BJ (cell line): Measurements from ENCODE around the gene PRSS27. TPM values are rescaled to one million over a fixed set of nuclear protein-coding genes. Genes with fewer than 3 reads are reported as not detected.

Experiments
- CTCF ChIA-PET: fragments of 350-600 bp; formaldehyde crosslinking; extraction: SDS; loops from one replicate; lab custom pipeline; 2021; ENCODE audit warnings: antibody characterized with exemption, inconsistent platforms; lab: Yijun Ruan, JAX
- POLR2A ChIA-PET: fragments of 300-600 bp; sonication (Branson Sonifier 250); formaldehyde crosslinking; extraction: SDS; loops from one replicate; lab custom pipeline; 2021; ENCODE audit warnings: antibody characterized with exemption; lab: Charles Lee
- DNase-seq: peaks from one replicate; pipeline ENCODE4 v3.0.0-alpha.2; 2011; ENCODE audit warnings: low read depth
- H3K27me3 ChIP-seq: 2 replicates; pipeline ENCODE4 v1.6.0; 2011; ENCODE audit warnings: low read length; ENCODE audit not compliant: control insufficient read depth, insufficient read depth
- H3K36me3 ChIP-seq: 2 replicates; pipeline ENCODE4 v1.5.1; 2011; ENCODE audit warnings: low read length; ENCODE audit not compliant: control insufficient read depth, insufficient read depth
- H3K4me3 ChIP-seq: 2 replicates; pipeline ENCODE4 v1.5.1; 2011; ENCODE audit warnings: low read depth, mild to moderate bottlenecking, control low read depth, low read length
- CTCF ChIP-seq: IDR thresholded peaks from 2 replicates; pipeline ENCODE4 v1.5.1; 2011; ENCODE audit warnings: low read depth, mild to moderate bottlenecking, control low read depth, inconsistent platforms, low read length, moderate library complexity; ENCODE audit not compliant: insufficient read depth
- polyA plus RNA-seq: library from polyadenylated mRNA; depleted of rRNA; stranded (reverse); fragments of >200 nt; gene quantifications from 2 replicates; pipeline ENCODE4 v1.2.3, GENCODE V29; 2011

Gene PRSS27
- polyA plus RNA-seq, 1 experiment, result 0.97 TPM

DNA sequence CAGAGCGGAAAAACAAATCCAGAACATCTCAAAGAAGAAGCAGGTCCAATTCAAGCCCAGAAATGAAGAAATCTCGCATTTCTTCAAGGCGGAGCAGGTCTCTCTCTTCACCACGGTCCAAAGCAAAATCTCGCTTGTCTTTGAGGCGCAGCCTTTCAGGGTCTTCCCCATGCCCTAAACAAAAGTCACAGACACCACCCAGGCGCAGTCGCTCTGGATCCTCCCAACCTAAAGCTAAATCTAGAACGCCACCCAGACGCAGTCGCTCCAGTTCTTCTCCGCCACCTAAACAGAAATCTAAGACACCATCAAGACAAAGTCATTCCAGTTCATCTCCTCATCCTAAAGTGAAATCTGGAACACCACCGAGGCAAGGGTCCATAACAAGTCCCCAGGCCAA, 42.7 kb upstream of the PRSS27 start:
- DNase-seq, result no peak
- Histone ChIP-seq H3K27me3 (no peaks in the 10 kb centered on the region), H3K36me3 (peaks cover 64% of the 10 kb centered on the region), H3K4me3 (no peak overlapping the region)
- CTCF ChIA-PET, result interaction anchor here (1.9 kb wide), 1 partner anchor 9 kb away, joined by 7 read pairs; no protein-coding TSS in a partner anchor
- no peak for TF ChIP-seq CTCF
- POLR2A ChIA-PET, result no interaction called here

DNA sequence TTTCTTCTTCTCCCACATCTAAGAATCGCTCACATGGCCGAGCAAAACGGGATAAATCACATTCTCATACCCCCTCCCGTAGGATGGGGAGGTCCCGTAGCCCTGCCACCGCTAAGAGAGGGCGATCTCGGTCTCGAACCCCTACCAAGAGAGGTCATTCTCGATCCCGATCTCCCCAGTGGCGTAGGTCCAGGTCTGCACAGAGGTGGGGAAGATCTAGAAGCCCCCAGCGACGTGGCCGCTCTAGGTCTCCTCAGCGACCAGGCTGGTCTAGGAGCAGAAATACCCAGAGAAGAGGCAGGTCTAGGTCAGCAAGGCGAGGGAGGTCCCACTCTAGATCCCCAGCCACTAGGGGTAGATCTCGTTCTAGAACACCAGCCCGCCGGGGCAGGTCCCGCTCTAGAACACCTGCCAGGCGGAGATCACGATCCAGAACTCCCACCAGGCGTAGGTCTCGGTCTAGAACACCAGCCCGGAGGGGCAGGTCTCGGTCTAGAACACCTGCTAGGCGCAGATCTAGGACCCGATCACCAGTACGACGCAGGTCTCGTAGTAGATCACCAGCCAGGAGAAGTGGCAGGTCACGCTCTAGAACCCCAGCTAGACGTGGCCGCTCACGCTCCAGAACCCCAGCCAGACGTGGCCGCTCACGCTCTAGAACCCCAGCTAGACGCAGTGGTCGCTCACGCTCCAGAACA, 42.0 kb upstream of the PRSS27 start:
- H3K36me3 ChIP-seq, result peaks cover 60% of the 10 kb centered on the region

DNA sequence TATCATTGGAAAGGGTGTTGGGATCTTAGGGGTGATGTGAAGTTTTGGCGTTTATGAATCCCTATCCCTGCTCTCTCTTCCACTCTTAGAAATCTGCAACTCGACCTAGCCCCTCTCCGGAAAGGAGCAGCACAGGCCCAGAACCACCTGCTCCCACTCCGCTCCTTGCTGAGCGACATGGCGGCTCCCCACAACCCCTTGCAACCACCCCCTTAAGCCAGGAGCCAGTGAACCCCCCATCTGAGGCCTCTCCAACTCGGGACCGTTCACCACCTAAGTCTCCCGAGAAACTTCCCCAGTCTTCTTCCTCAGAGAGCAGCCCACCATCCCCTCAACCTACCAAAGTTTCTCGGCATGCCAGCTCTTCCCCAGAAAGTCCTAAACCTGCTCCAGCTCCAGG, 41.4 kb upstream of the PRSS27 start:
- DNase-seq, result no peak
- no peak for TF ChIP-seq CTCF
- POLR2A ChIA-PET, result no interaction called here
- CTCF ChIA-PET, result no interaction called here
- H3K36me3 ChIP-seq, result peaks cover 58% of the 10 kb centered on the region
- H3K27me3 ChIP-seq, result no peaks in the 10 kb centered on the region
- H3K4me3 ChIP-seq, result no peak overlapping the region

More for the DNA sequence above, 42.0 kb upstream of the PRSS27 start:
- H3K4me3 ChIP-seq, result no peak overlapping the region
- TF ChIP-seq CTCF, result no peak
- CTCF ChIA-PET, result interaction anchor here (1.9 kb wide), 1 partner anchor 9 kb away, joined by 7 read pairs; no protein-coding TSS in a partner anchor
- POLR2A ChIA-PET, result no interaction called here
- no peak for DNase-seq
- no peaks in the 10 kb centered on the region for H3K27me3 ChIP-seq

- H3K36me3 ChIP-seq, result peaks cover 31% of the 10 kb centered on the region
- H3K4me3 ChIP-seq, result no peak overlapping the region
- DNase-seq, result no peak
- ChIA-PET POLR2A (no interaction called here), CTCF (interaction anchor here (0.7 to 2.4 kb wide), 3 partner anchors 12 to 81 kb away, joined by 3 to 5 read pairs (median 4); no protein-coding TSS in a partner anchor)
- no peak for TF ChIP-seq CTCF
- H3K27me3 ChIP-seq, result no peaks in the 10 kb centered on the region
Measured at GRCh38 chr16:2757344-2757743, 37.3 kb upstream of the PRSS27 start.

DNA sequence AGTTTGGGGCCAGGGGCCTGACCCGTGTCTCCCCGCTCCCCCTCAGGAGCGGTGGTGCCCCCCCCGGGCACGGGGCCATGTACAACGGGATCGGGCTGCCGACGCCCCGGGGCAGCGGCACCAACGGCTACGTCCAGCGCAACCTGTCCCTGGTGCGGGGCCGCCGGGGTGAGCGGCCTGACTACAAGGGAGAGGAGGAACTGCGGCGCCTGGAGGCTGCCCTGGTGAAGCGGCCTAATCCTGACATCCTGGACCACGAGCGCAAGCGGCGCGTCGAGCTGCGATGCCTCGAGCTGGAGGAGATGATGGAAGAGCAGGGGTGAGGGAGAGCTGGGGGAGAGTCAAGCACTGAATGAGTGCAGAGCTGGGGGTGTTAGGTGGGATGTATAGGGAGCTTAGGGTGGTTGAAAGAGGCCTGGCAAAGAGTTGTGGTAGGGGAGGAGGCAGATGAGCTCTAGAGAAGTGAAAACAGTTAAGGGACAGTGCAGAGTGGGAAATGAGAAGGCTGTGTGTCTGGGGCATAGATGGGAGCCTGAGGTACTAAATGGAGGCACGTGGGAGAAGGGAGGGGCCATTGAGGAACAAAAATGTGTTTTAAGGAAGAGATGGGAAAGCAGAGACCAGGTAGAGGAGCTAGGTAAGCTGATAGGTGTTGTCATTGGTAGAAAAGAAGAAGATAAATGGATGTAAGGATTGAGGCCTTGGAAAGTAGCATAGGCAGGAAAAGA, 36.4 kb upstream of the PRSS27 start:
- Histone ChIP-seq H3K4me3 (no peak overlapping the region), H3K36me3 (peaks cover 22% of the 10 kb centered on the region), H3K27me3 (no peaks in the 10 kb centered on the region)
- no peak for TF ChIP-seq CTCF
- ChIA-PET CTCF (interaction anchor here (0.6 to 1.6 kb wide), 2 partner anchors 11 to 82 kb away, joined by 3 to 4 read pairs; no protein-coding TSS in a partner anchor), POLR2A (no interaction called here)
- DNase-seq, result no peak
